Kasumi-1 (cell line): ENCODE data around the gene ZNF536.

Experiments
- DNase-seq, 2 experiments: peaks; one replicate each; lab custom pipeline; 2025; lab: John Stamatoyannopoulos, UW

ZNF536 gene

GRCh38 chr19:30364866-30365800 lies 7.1 kb upstream of the ZNF536 start:
- no peak for DNase-seq

- DNase-seq: no peak
These were observed 5.9 kb upstream of the ZNF536 start for GRCh38 chr19:30366282-30366681.

- no peak for DNase-seq
These were observed 5.2 kb upstream of the ZNF536 start for GRCh38 chr19:30367006-30367405.

- DNase-seq: no peak
These were observed 4.8 kb upstream of the ZNF536 start for GRCh38 chr19:30367421-30367820.

- DNase-seq: no peak
These were observed 2.4 kb upstream of the ZNF536 start for GRCh38 chr19:30369833-30370232.

- DNase-seq: no peak
These were observed 885 bp upstream of the ZNF536 start for GRCh38 chr19:30371161-30371836.

- no peak for DNase-seq
These were observed 1.4 kb downstream of the ZNF536 start for GRCh38 chr19:30373593-30373992.

- DNase-seq: no peak
These were observed 2.3 kb downstream of the ZNF536 start for GRCh38 chr19:30374539-30374864.

- DNase-seq: no peak
These were observed 2.8 kb downstream of the ZNF536 start for GRCh38 chr19:30374865-30375552.

- no peak for DNase-seq
These were observed 3.4 kb downstream of the ZNF536 start for GRCh38 chr19:30375553-30376031.

- no peak for DNase-seq
These were observed 4.1 kb downstream of the ZNF536 start for GRCh38 chr19:30376272-30376671.

- DNase-seq: no peak
These were observed 4.7 kb downstream of the ZNF536 start for GRCh38 chr19:30376826-30377425.

- DNase-seq: no peak
These were observed 6.5 kb downstream of the ZNF536 start for GRCh38 chr19:30378701-30379100.

- no peak for DNase-seq
These were observed 7.8 kb downstream of the ZNF536 start for GRCh38 chr19:30379841-30380610.

- no peak for DNase-seq
These were observed 9.2 kb downstream of the ZNF536 start for GRCh38 chr19:30381366-30381765.

- DNase-seq: no peak
These were observed 13.0 kb downstream of the ZNF536 start for GRCh38 chr19:30385174-30385573.

GRCh38 chr19:30385666-30386065 lies 13.5 kb downstream of the ZNF536 start:
- no peak for DNase-seq

- DNase-seq: no peak
These were observed 14.5 kb downstream of the ZNF536 start for GRCh38 chr19:30386551-30387143.

- DNase-seq: no peak
These were observed 15.3 kb downstream of the ZNF536 start for GRCh38 chr19:30387311-30388115.

- no peak for DNase-seq
These were observed 16.1 kb downstream of the ZNF536 start for GRCh38 chr19:30388327-30388726.
